ENCODE results near the gene RTF2.

GRCh38 chr20:56422824-56423189, 45.6 kb upstream of the RTF2 start:
- TF ChIP-seq, protein P1, sequence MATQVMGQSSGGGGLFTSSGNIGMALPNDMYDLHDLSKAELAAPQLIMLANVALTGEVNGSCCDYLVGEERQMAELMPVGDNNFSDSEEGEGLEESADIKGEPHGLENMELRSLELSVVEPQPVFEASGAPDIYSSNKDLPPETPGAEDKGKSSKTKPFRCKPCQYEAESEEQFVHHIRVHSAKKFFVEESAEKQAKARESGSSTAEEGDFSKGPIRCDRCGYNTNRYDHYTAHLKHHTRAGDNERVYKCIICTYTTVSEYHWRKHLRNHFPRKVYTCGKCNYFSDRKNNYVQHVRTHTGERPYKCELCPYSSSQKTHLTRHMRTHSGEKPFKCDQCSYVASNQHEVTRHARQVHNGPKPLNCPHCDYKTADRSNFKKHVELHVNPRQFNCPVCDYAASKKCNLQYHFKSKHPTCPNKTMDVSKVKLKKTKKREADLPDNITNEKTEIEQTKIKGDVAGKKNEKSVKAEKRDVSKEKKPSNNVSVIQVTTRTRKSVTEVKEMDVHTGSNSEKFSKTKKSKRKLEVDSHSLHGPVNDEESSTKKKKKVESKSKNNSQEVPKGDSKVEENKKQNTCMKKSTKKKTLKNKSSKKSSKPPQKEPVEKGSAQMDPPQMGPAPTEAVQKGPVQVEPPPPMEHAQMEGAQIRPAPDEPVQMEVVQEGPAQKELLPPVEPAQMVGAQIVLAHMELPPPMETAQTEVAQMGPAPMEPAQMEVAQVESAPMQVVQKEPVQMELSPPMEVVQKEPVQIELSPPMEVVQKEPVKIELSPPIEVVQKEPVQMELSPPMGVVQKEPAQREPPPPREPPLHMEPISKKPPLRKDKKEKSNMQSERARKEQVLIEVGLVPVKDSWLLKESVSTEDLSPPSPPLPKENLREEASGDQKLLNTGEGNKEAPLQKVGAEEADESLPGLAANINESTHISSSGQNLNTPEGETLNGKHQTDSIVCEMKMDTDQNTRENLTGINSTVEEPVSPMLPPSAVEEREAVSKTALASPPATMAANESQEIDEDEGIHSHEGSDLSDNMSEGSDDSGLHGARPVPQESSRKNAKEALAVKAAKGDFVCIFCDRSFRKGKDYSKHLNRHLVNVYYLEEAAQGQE (IDR thresholded peaks at IDR 0.05; ENCODE audit: low read depth): no peak
- TF ChIP-seq TEAD4 (IDR thresholded peaks at IDR 0.05) (no peak), RAD21 (IDR thresholded peaks at IDR 0.05; ENCODE audit: low read depth) (no peak), USF1 (IDR thresholded peaks at IDR 0.05) (no peak)

Data from Ishikawa (cell line).